PFSK-1 (cell line): Measurements from ENCODE around the gene PVRIG.

ENCODE experiments used
- FOXP2 ChIP-seq: optimal IDR thresholded peaks from 2 replicates; pipeline ENCODE3; 2011; ENCODE audit warnings: borderline replicate concordance, control low read depth, inconsistent platforms; ENCODE audit not compliant: insufficient read depth; ENCODE audit errors: extremely low read length, extremely low read depth
- POLR2AphosphoS5 ChIP-seq: IDR thresholded peaks from 2 replicates; pipeline ENCODE4 v1.6.1; 2012; ENCODE audit warnings: low read depth, mild to moderate bottlenecking, control low read depth, low read length, moderate library complexity
- REST ChIP-seq, 2 experiments: IDR thresholded peaks; 2 replicates each; pipeline versions ENCODE4 v1.6.1 to v1.8.0; 2011 to 2012; ENCODE audit warnings: low read depth in 2 of 2, low read length in 2 of 2, control low read depth in 1 of 2, inconsistent platforms in 1 of 2, mild to moderate bottlenecking in 1 of 2, moderate library complexity in 1 of 2; ENCODE audit not compliant: insufficient read depth in 1 of 2
- SIN3A ChIP-seq: IDR thresholded peaks from 2 replicates; pipeline ENCODE4 v1.6.1; 2012; ENCODE audit warnings: mild to moderate bottlenecking, low read length, moderate library complexity, borderline replicate concordance; ENCODE audit not compliant: insufficient read depth
- TAF1 ChIP-seq: IDR thresholded peaks from 2 replicates; pipeline ENCODE4 v1.6.1; 2012; ENCODE audit warnings: low read length, control low read depth, borderline replicate concordance; ENCODE audit not compliant: insufficient read depth

GRCh38 chr7:100267648-100268047, 47.9 kb downstream of the PVRIG start:
- TF ChIP-seq TAF1 (no peak), POLR2AphosphoS5 (no peak), REST (IDR thresholded peaks at IDR 0.05; ENCODE audit: insufficient read depth in 1 of 2, low read depth in 2 of 2, low read length in 2 of 2) (no peak), SIN3A (no peak), FOXP2 (no peak)
